GM12878 (cell line): Measurements from ENCODE around the gene PKM. TPM values are rescaled to one million over a fixed set of nuclear protein-coding genes. Genes with fewer than 3 reads are reported as not detected.

Source experiments
- CEBPB ChIP-seq, 2 experiments: fragments of 150-350 bp in 1 of 2; IDR thresholded peaks; 2 replicates each; pipeline ENCODE4 v1.6.1; 2012 to 2014; ENCODE audit warnings: low read depth in 2 of 2, low read length in 2 of 2, borderline replicate concordance in 1 of 2, inconsistent platforms in 1 of 2
- ELK1 ChIP-seq: IDR thresholded peaks from 2 replicates; pipeline ENCODE4 v1.6.1; 2012; ENCODE audit warnings: low read depth, low read length, improper control_type of control experiment
- HCFC1 ChIP-seq: fragments of 150-350 bp; IDR thresholded peaks from 2 replicates; pipeline ENCODE4 v1.6.1; 2014; ENCODE audit warnings: low read length
- MAX ChIP-seq: IDR thresholded peaks from 2 replicates; pipeline ENCODE4 v1.6.1; 2012; ENCODE audit warnings: low read depth, low read length, improper control_type of control experiment
- SIN3A ChIP-seq: IDR thresholded peaks from 2 replicates; pipeline ENCODE4 v1.6.1; 2012; ENCODE audit warnings: low read depth, low read length, improper control_type of control experiment
- WRNIP1 ChIP-seq: IDR thresholded peaks from 2 replicates; pipeline ENCODE4 v1.6.1; 2011; ENCODE audit warnings: low read depth, low read length, improper control_type of control experiment, borderline replicate concordance
- ZBTB40 ChIP-seq: fragments of 450-650 bp; IDR thresholded peaks from 2 replicates; pipeline ENCODE4 v1.6.1; 2016; ENCODE audit warnings: mild to moderate bottlenecking, moderate library complexity, borderline replicate concordance
- ZNF217 ChIP-seq: fragments of 450-650 bp; IDR thresholded peaks from 2 replicates; pipeline ENCODE4 v1.6.1; 2017; ENCODE audit warnings: antibody characterized with exemption, mild to moderate bottlenecking
- polyA plus RNA-seq, 11 experiments: library from polyadenylated mRNA; depleted of rRNA in 4 of 11; unstranded in 6 of 11; stranded (reverse) in 5 of 11; fragments of >200 nt; fragmentation: Nextera tagmentation in 4 of 11; fragmentation: Illumina TruSeq in 1 of 11; extraction: Ambion mirVana in 4 of 11; extraction: Trizol in 1 of 11; gene quantifications; 1 replicate in 1 of 11; 2 replicates in 10 of 11; pipeline versions ENCODE4 v1.2.1 to v1.2.3, GENCODE V29; 2011 to 2016; ENCODE audit warnings: inconsistent platforms in 2 of 11, missing spikeins in 2 of 11, low read depth in 1 of 11
- total RNA-seq, 4 experiments: library from RNA; depleted of rRNA in 3 of 4; stranded (reverse); fragments of >200 nt in 3 of 4; fragmentation: Illumina TruSeq in 1 of 4; extraction: Trizol in 1 of 4; gene quantifications; 2 replicates each; pipeline versions ENCODE4 v1.2.1 to v1.2.3, GENCODE V29; 2013 to 2021

Gene PKM
- total and polyA plus RNA-seq, 10 of the 15 experiments (the other 5 are each of a cell fraction or from before 2014, with no cell fraction given): 491 to 2,011 (median 1,433) TPM

- no peak for TF ChIP-seq ZNF217
- TF ChIP-seq CEBPB (IDR thresholded peaks at IDR 0.05; ENCODE audit: borderline replicate concordance in 1 of 2, low read depth in 2 of 2, low read length in 2 of 2): no peak
- no peak for TF ChIP-seq ELK1
- TF ChIP-seq SIN3A: no peak
- TF ChIP-seq ZBTB40: no peak
- no peak for TF ChIP-seq MAX
- no peak for TF ChIP-seq HCFC1
- TF ChIP-seq WRNIP1: no peak
- TF ChIP-seq, all 136 proteins: peak for 0
Measured at GRCh38 chr15:72252663-72253299, 21.8 kb upstream of the PKM start (continued).
